ENCODE results near the gene TDO2. TPM values are rescaled to one million over a fixed set of nuclear protein-coding genes. Genes with fewer than 3 reads are reported as not detected.
"Not testable (repeated sequence)": the region's sequence is repeated elsewhere in the genome, so short reads cannot be mapped to it uniquely, and the experiment has no call there.

Gene TDO2
- total RNA-seq, 2 experiments from 2014 or later = not detected

GRCh38 chr4:155911905-155912304, 8.4 kb downstream of the TDO2 start:
- CTCF ChIA-PET = interaction anchor here (1.1 kb wide), 1 partner anchor 102 kb away, joined by 4 read pairs; no protein-coding TSS in a partner anchor
- Mint-ChIP-seq H3K27me3 (ENCODE audit: low read depth) (peaks cover 19% of the 10 kb centered on the region), H3K4me1 (ENCODE audit: low read depth) (no peaks in the 10 kb centered on the region), H3K36me3 (ENCODE audit: low read depth) (no peaks in the 10 kb centered on the region), H3K9me3 (no peaks in the 10 kb centered on the region), H3K27ac (no peak overlapping the region), H3K4me3 (no peak overlapping the region)
- intact Hi-C loops (cut with micrococcal nuclease) = no loop called here
- no peak for DNase-seq

DNA sequence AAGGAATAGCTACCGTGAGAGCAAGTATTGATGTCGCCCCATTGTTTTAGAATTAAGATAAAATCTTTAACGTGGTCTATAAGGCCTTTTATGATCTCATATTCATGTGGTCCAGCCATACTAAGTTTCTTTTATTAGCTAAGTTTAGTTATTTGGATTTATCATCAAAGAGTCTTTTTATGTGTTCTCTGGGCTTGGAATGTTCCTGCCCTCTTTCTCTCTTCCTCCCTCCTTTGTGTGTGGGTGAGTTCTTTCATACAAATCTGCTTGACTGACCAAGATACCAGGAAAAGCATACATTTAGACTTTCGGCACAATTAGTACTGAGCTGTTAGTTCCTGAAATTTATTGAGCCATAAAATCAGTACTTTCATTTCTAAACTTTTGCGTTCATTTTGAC, 11.3 kb downstream of the TDO2 start:
- intact Hi-C loops (cut with micrococcal nuclease) = no loop called here
- CTCF ChIA-PET = no interaction called here
- H3K9me3 Mint-ChIP-seq = no peaks in the 10 kb centered on the region
- H3K27ac Mint-ChIP-seq = no peak overlapping the region
- no peak overlapping the region for H3K4me3 Mint-ChIP-seq
- no peak for DNase-seq
- no peaks in the 10 kb centered on the region for H3K4me1 Mint-ChIP-seq (ENCODE audit: low read depth)
- no peaks in the 10 kb centered on the region for H3K36me3 Mint-ChIP-seq (ENCODE audit: low read depth)
- peaks cover 6% of the 10 kb centered on the region for H3K27me3 Mint-ChIP-seq (ENCODE audit: low read depth)

DNA sequence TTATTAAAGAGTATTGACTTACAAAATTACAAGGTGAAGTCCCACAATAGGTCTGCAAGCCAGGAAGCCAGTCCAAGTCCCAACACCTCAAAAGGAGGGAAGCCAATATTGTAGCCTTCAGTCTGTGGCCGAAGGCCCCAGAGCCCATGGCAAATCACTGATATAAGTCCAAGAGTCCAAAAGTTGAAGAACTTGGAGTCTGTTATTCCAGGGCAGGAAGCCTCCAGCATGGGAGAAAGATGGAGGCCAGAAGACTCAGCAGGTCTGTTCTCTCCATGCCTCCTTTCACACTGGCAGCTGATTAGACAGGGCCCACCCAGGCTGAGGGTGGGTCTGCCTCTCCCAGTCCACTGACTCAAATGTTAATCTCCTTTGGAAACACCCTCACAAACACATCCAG, 18.1 kb downstream of the TDO2 start:
- Mint-ChIP-seq H3K4me1 (ENCODE audit: low read depth) (no peaks in the 10 kb centered on the region), H3K4me3 (no peak overlapping the region), H3K9me3 (no peaks in the 10 kb centered on the region), H3K36me3 (ENCODE audit: low read depth) (peaks cover 24% of the 10 kb centered on the region), H3K27me3 (ENCODE audit: low read depth) (no peaks in the 10 kb centered on the region), H3K27ac (no peak overlapping the region)
- CTCF ChIA-PET = no interaction called here
- intact Hi-C loops (cut with micrococcal nuclease) = no loop called here
- no peak for DNase-seq

DNA sequence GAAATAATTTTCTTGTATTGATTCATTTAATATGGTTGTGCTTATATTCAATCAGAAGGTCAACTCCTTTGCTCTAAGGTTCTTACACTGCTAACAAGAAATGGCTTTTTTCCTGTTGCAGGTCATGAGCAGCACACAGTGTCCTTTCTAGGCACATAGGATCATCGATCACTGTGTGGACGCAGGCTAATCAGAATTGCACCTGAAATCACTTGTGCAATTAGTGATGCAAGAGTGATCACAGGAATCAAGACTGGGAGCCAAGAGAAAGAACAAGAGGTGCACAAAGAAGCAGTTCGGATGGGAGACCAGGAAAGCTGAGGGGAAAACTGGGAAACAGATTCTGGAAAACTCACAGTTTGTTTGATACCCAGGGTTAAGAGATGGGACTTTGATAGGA, 21.1 kb downstream of the TDO2 start:
- Mint-ChIP-seq H3K9me3 (no peaks in the 10 kb centered on the region), H3K36me3 (ENCODE audit: low read depth) (peaks cover 38% of the 10 kb centered on the region), H3K4me3 (no peak overlapping the region), H3K4me1 (ENCODE audit: low read depth) (no peaks in the 10 kb centered on the region), H3K27ac (no peak overlapping the region), H3K27me3 (ENCODE audit: low read depth) (no peaks in the 10 kb centered on the region)
- no peak for DNase-seq
- CTCF ChIA-PET = no interaction called here
- intact Hi-C loops (cut with micrococcal nuclease) = no loop called here

DNA sequence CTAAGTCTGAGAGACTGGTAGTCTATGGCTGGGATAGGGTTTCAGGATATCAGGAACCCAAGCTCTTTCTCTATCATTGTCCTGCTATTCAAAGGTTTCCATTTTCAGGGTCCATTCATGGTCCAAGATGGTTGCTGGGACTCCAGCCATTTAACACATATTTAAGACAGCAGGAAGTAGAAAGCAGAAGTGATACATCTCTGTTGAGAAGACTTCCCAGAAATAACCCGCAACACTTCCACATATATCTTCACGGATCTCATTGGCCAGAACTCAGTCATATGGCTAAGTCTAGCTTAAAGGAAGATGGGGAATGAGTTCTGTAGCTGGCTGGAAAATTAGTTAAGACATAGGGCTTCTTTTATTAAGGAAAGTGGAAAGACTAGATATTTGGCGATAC, 26.3 kb downstream of the TDO2 start:
- DNase-seq = no peak
- CTCF ChIA-PET = no interaction called here
- Mint-ChIP-seq H3K27me3 (ENCODE audit: low read depth) (no peaks in the 10 kb centered on the region), H3K4me1 (ENCODE audit: low read depth) (no peaks in the 10 kb centered on the region), H3K9me3 (peaks cover 4% of the 10 kb centered on the region), H3K36me3 (ENCODE audit: low read depth) (peaks cover 43% of the 10 kb centered on the region), H3K4me3 (no peak overlapping the region), H3K27ac (no peak overlapping the region)
- intact Hi-C loops (cut with micrococcal nuclease) = no loop called here

- Mint-ChIP-seq H3K36me3 (ENCODE audit: low read depth) (peaks cover 46% of the 10 kb centered on the region), H3K4me1 (ENCODE audit: low read depth) (no peaks in the 10 kb centered on the region), H3K27me3 (ENCODE audit: low read depth) (no peaks in the 10 kb centered on the region), H3K27ac (no peak overlapping the region), H3K9me3 (peaks cover 4% of the 10 kb centered on the region), H3K4me3 (no peak overlapping the region)
- intact Hi-C loops (cut with micrococcal nuclease) = no loop called here
- no peak for DNase-seq
- CTCF ChIA-PET = no interaction called here
These were observed 26.8 kb downstream of the TDO2 start for GRCh38 chr4:155930330-155930729.

GRCh38 chr4:155931634-155932033, 28.1 kb downstream of the TDO2 start:
- intact Hi-C loops (cut with micrococcal nuclease) = no loop called here
- no peak for DNase-seq
- CTCF ChIA-PET = no interaction called here
- no peaks in the 10 kb centered on the region for H3K4me1 Mint-ChIP-seq (ENCODE audit: low read depth)
- H3K4me3 Mint-ChIP-seq = no peak overlapping the region
- peaks cover 44% of the 10 kb centered on the region for H3K36me3 Mint-ChIP-seq (ENCODE audit: low read depth)
- no peak overlapping the region for H3K27ac Mint-ChIP-seq
- no peaks in the 10 kb centered on the region for H3K27me3 Mint-ChIP-seq (ENCODE audit: low read depth)
- peaks cover 4% of the 10 kb centered on the region for H3K9me3 Mint-ChIP-seq

DNA sequence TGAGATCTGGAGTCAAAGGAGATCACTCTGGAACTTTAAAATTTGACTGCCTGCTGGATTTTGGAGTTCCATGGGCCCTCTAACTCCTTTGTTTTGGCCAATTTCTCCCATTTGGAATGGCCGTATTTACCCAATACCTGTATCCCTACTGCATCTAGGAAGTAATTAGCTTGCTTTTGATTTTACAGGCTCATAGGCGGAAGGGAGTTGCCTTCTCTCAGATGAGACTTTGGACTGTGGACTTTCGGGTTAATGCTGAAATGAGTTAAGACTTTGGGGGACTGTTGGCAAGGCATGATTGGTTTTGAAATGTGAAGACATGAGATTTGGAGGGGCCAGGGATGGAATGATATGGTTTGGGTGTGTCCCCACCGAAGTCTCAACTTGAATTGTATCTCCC, 31.1 kb downstream of the TDO2 start:
- H3K27me3 Mint-ChIP-seq (ENCODE audit: low read depth); H3K4me1 Mint-ChIP-seq (ENCODE audit: low read depth); DNase-seq; H3K4me3 Mint-ChIP-seq; intact Hi-C loops (cut with micrococcal nuclease); H3K27ac Mint-ChIP-seq; H3K9me3 Mint-ChIP-seq: not testable (repeated sequence)
- CTCF ChIA-PET = interaction anchor here (0.6 kb wide), 2 partner anchors 14 to 19 kb away, joined by 3 to 6 read pairs; no protein-coding TSS in a partner anchor
- H3K36me3 Mint-ChIP-seq (ENCODE audit: low read depth) = peaks cover 37% of the 10 kb centered on the region

DNA sequence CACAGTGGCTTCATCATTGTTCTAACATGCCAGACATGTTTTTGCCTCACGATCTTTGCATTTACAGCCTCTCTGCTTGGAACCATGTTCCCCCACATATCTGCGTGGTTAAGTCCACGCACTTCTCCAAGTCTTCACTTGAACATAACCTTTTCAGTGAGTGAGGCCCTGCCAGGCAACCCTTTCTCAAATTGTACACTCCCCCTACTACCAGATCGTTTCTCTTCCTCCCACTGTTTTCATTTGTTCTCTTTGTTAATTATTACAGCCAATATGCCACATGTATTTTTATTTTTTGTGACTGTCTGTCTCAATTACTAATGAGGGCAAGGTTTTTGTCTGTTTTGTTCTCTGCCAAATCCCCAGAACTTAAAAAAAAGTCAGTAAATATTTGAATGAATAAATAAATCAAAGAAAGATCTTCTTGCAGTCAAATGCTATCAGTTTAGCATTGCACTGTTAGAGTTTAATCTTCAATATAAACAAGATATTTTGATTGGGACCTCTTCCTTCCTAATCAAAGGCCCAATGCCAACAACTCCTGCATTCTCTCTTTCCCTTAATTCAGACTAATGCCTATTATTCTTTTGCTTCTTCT, 32.0 kb downstream of the TDO2 start:
- CTCF ChIA-PET = no interaction called here

GRCh38 chr4:155941085-155941790, 37.7 kb downstream of the TDO2 start:
- CTCF ChIA-PET = interaction anchor here (1.2 kb wide), 1 partner anchor 11 kb away, joined by 4 read pairs; no protein-coding TSS in a partner anchor
- no peak overlapping the region for H3K27ac Mint-ChIP-seq
- intact Hi-C loops (cut with micrococcal nuclease) = no loop called here

More for the DNA sequence above, 32.0 kb downstream of the TDO2 start:
- Mint-ChIP-seq H3K27me3 (ENCODE audit: low read depth) (no peaks in the 10 kb centered on the region), H3K27ac (no peak overlapping the region), H3K36me3 (ENCODE audit: low read depth) (peaks cover 29% of the 10 kb centered on the region), H3K4me1 (ENCODE audit: low read depth) (no peaks in the 10 kb centered on the region), H3K9me3 (peaks cover 4% of the 10 kb centered on the region), H3K4me3 (no peak overlapping the region)
- no peak for DNase-seq
- intact Hi-C loops (cut with micrococcal nuclease) = no loop called here

GRCh38 chr4:155941820-155942219, 38.3 kb downstream of the TDO2 start:
- CTCF ChIA-PET = no interaction called here
- intact Hi-C loops (cut with micrococcal nuclease) = no loop called here
- H3K4me3 Mint-ChIP-seq = no peak overlapping the region
- H3K9me3 Mint-ChIP-seq = no peaks in the 10 kb centered on the region
- H3K4me1 Mint-ChIP-seq (ENCODE audit: low read depth) = no peaks in the 10 kb centered on the region
- no peak overlapping the region for H3K27ac Mint-ChIP-seq
- DNase-seq = no peak
- H3K27me3 Mint-ChIP-seq (ENCODE audit: low read depth) = no peaks in the 10 kb centered on the region
- peaks cover 6% of the 10 kb centered on the region for H3K36me3 Mint-ChIP-seq (ENCODE audit: low read depth)

More at GRCh38 chr4:155941085-155941790, 37.7 kb downstream of the TDO2 start:
- Mint-ChIP-seq H3K9me3 (no peaks in the 10 kb centered on the region), H3K27me3 (ENCODE audit: low read depth) (no peaks in the 10 kb centered on the region), H3K36me3 (ENCODE audit: low read depth) (peaks cover 10% of the 10 kb centered on the region), H3K4me3 (no peak overlapping the region), H3K4me1 (ENCODE audit: low read depth) (no peaks in the 10 kb centered on the region)
- DNase-seq = no peak

GRCh38 chr4:155943605-155944291, 40.3 kb downstream of the TDO2 start:
- CTCF ChIA-PET = interaction anchor here (2.5 kb wide), 1 partner anchor 9 kb away, joined by 20 read pairs; the partner anchor contains the start of gene CTSO
- DNase-seq = no peak
- peaks cover 4% of the 10 kb centered on the region for H3K4me1 Mint-ChIP-seq (ENCODE audit: low read depth)
- no peaks in the 10 kb centered on the region for H3K27me3 Mint-ChIP-seq (ENCODE audit: low read depth)
- H3K9me3 Mint-ChIP-seq = no peaks in the 10 kb centered on the region
- no peak overlapping the region for H3K4me3 Mint-ChIP-seq
- intact Hi-C loops (cut with micrococcal nuclease) = no loop called here
- no peak overlapping the region for H3K27ac Mint-ChIP-seq
- no peaks in the 10 kb centered on the region for H3K36me3 Mint-ChIP-seq (ENCODE audit: low read depth)
